SK-N-MC (cell line): ENCODE measurements around the gene AGTR1.

ENCODE experiments used
- EZH2 ChIP-seq: fragments of 200-600 bp; sonication (generic); IDR thresholded peaks from one replicate; pipeline ENCODE4 v1.6.1; 2017; ENCODE audit warnings: antibody characterized with exemption
- FOXP2 ChIP-seq: optimal IDR thresholded peaks from 2 replicates; pipeline ENCODE3; 2011; ENCODE audit warnings: mild to moderate bottlenecking, moderate library complexity; ENCODE audit not compliant: insufficient read depth; ENCODE audit errors: extremely low read length, control extremely low read depth
- POLR2AphosphoS5 ChIP-seq: IDR thresholded peaks from 2 replicates; pipeline ENCODE4 v1.6.1; 2012; ENCODE audit warnings: mild to moderate bottlenecking, low read depth, low read length, borderline replicate concordance

- TF ChIP-seq EZH2 (no peak), POLR2AphosphoS5 (no peak), FOXP2 (no peak)
Observed at GRCh38 chr3:148763986-148764935, 66.6 kb downstream of the AGTR1 start.
